ENCODE measurements around the gene SYNGR3. TPM values are rescaled to one million over a fixed set of nuclear protein-coding genes. Genes with fewer than 3 reads are reported as not detected.
A peak's percentile ranks its signal among the peaks of the same experiment; 100 is the strongest.
"Not testable (repeated sequence)": the region's sequence is repeated elsewhere in the genome, so short reads cannot be mapped to it uniquely, and the experiment has no call there.

SYNGR3 gene
- total and polyA plus RNA-seq, 2 experiments from 2014 or later = 21.8 to 27.2 TPM

DNA sequence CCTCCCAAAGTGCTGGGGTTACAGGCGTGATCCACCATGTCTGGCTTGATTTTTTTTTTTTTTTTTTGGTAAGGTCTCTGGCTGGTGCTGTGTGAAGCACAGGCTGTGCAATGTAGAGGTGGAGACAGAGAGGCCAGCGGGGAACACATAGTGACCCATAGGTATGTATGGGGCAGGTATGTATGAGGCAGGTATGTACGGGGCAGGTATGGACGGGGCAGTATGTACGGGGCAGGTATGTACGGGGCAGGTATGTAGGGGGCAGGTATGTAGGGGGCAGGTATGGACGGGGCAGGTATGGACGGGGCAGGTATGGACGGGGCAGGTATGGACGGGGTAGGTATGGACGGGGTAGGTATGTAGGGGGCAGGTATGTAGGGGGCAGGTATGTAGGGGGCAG is 40.3 kb upstream of the SYNGR3 start:
- Histone ChIP-seq H3K4me1 (ENCODE audit: low read depth) (peaks cover 7% of the 10 kb centered on the region), H3K4me3 (no peak overlapping the region), H3K9me3 (ENCODE audit: low read depth) (no peaks in the 10 kb centered on the region), H3K36me3 (no peaks in the 10 kb centered on the region), H3K27ac (no peak overlapping the region), H3K27me3 (no peaks in the 10 kb centered on the region)
- no peak for DNase-seq (ENCODE audit: low read depth in 1 of 2, low spot score in 1 of 2)
- TF ChIP-seq, protein P1, sequence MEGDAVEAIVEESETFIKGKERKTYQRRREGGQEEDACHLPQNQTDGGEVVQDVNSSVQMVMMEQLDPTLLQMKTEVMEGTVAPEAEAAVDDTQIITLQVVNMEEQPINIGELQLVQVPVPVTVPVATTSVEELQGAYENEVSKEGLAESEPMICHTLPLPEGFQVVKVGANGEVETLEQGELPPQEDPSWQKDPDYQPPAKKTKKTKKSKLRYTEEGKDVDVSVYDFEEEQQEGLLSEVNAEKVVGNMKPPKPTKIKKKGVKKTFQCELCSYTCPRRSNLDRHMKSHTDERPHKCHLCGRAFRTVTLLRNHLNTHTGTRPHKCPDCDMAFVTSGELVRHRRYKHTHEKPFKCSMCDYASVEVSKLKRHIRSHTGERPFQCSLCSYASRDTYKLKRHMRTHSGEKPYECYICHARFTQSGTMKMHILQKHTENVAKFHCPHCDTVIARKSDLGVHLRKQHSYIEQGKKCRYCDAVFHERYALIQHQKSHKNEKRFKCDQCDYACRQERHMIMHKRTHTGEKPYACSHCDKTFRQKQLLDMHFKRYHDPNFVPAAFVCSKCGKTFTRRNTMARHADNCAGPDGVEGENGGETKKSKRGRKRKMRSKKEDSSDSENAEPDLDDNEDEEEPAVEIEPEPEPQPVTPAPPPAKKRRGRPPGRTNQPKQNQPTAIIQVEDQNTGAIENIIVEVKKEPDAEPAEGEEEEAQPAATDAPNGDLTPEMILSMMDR (IDR thresholded peaks at IDR 0.05; ENCODE audit: low read depth, low read length) = no peak

DNA sequence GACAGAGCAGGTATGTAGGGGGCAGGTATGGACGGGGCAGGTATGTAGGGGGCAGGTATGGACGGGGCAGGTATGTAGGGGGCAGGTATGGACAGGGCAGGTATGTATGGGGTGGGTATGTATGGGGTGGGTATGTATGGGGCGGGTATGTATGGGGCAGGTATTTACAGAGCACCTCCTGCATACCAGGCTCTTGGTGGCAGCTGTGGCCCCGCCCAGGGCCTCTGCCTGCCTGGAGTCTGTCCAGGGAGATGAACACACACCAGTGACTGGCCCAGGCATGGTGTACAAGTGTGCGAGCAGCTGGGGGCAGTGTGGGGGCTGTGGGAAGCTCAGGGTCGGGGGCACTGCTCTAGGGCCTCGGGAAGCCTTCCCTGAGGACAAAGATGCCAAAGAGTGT is 39.7 kb upstream of the SYNGR3 start:
- Histone ChIP-seq H3K4me1 (ENCODE audit: low read depth) (peaks cover 7% of the 10 kb centered on the region), H3K27me3 (no peaks in the 10 kb centered on the region), H3K9me3 (ENCODE audit: low read depth) (no peaks in the 10 kb centered on the region), H3K4me3 (no peak overlapping the region), H3K36me3 (no peaks in the 10 kb centered on the region), H3K27ac (peak overlapping the region; percentile 52)
- TF ChIP-seq, protein P1 (IDR thresholded peaks at IDR 0.05; ENCODE audit: low read depth, low read length) = no peak
- no peak for DNase-seq (ENCODE audit: low read depth in 1 of 2, low spot score in 1 of 2)

DNA sequence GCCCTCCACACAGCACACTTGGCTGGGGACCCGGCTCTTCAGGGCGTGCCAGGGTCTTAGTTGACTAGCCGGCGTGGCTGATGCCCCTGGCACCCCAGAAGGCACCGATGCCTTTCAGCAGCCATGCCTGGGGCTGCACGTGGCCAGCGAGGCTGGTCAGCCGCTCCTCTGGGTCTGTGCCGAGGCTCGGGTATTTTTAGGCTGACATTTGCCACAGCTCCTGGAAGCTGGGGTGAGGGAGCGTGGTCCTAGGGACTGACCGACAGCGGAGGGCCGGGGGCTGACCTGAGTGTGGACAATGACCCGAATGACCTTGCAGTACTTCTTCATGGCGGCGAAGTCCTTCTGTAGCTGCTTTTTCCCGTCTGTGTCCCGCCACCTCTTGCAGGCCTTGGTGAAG is 39.2 kb upstream of the SYNGR3 start:
- no peak for DNase-seq (ENCODE audit: low read depth in 1 of 2, low spot score in 1 of 2)
- peaks cover 7% of the 10 kb centered on the region for H3K4me1 ChIP-seq (ENCODE audit: low read depth)
- peak overlapping the region; percentile 52 for H3K27ac ChIP-seq

DNA sequence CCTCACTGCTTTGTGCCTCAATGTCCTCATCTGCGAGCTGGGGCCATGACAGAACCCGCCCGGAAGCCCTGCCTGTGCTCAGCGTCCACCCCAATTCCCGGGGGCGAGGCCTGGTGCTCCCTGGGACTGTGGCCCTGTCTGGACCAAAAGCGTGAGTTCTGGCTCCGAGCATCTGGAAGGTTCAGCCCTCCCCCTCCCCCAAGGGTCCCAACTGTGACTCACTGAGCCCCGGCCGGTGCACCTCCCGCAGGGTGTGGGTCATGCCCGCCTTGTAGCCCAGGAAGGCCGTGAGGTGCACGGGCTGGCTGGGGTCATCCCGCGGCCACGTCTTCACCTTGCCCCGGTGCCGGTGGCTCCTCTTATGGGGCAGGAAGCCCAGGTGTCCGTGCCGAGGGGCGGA is 36.0 kb upstream of the SYNGR3 start:
- Histone ChIP-seq H3K9me3 (ENCODE audit: low read depth) (no peaks in the 10 kb centered on the region), H3K27ac (no peak overlapping the region), H3K36me3 (no peaks in the 10 kb centered on the region), H3K4me3 (no peak overlapping the region), H3K4me1 (ENCODE audit: low read depth) (peaks cover 7% of the 10 kb centered on the region), H3K27me3 (no peaks in the 10 kb centered on the region)
- TF ChIP-seq, protein P1 (IDR thresholded peaks at IDR 0.05; ENCODE audit: low read depth, low read length) = no peak
- no peak for DNase-seq (ENCODE audit: low read depth in 1 of 2, low spot score in 1 of 2)

More for the DNA sequence above, 39.2 kb upstream of the SYNGR3 start:
- H3K36me3 ChIP-seq = no peaks in the 10 kb centered on the region
- TF ChIP-seq, protein P1 (IDR thresholded peaks at IDR 0.05; ENCODE audit: low read depth, low read length) = no peak
- no peak overlapping the region for H3K4me3 ChIP-seq
- H3K27me3 ChIP-seq = no peaks in the 10 kb centered on the region
- H3K9me3 ChIP-seq (ENCODE audit: low read depth) = no peaks in the 10 kb centered on the region

DNA sequence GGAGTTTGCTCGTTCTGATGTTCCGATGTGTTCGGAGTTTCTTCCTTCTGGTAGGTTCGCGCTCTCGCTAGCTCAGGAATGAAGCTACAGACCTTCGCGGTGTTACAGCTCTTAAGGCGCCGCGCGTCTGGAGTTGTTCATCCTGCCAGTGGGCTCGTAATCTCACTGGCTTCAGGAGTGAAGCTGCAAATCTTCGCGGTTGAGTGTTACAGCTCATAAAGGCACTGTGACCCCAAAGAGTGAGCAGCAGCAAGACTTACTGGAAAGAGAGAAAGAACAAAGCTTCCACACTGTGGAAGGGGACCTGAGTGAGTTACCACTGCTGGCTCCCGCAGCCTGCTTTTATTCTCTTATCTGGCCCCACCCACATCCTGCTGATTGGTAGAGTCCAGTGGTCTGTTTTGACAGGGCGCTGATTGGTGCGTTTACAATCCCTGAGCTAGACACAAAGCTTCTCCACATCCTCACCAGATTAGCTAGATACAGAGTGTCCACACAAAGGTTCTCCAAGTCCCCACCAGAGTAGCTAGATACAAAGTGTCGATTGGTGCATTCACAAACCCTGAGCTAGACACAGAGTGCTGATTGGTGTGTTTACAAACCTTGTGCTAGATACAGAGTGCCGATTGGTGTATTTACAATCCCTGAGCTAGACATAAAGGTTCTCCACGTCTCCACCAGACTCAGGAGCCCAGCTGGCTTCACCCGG is 32.2 kb upstream of the SYNGR3 start:
- not testable (repeated sequence) for H3K4me1 ChIP-seq (ENCODE audit: low read depth)

DNA sequence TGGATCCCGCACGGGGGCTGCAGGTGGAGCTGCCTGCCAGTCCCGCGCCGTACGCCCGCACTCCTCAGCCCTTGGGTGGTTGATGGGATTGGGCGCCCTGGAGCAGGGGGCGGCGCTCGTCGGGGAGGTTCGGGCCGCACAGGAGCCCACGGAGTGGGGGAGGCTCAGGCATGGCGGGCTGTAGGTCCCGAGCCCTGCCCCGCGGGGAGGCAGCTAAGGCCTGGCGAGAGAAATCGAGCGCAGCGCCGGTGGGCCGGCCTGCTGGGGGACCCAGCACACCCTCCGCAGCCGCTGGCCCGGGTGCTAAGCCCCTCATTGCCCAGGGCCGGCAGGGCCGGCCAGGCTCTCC is 31.7 kb upstream of the SYNGR3 start:
- not testable (repeated sequence) for H3K27me3 ChIP-seq; H3K4me3 ChIP-seq; H3K27ac ChIP-seq; H3K9me3 ChIP-seq (ENCODE audit: low read depth); DNase-seq (ENCODE audit: low read depth in 1 of 2, low spot score in 1 of 2); H3K4me1 ChIP-seq (ENCODE audit: low read depth)
- peaks cover 21% of the 10 kb centered on the region for H3K36me3 ChIP-seq

More for the DNA sequence above, 32.2 kb upstream of the SYNGR3 start:
- H3K36me3 ChIP-seq = peaks cover 16% of the 10 kb centered on the region
- not testable (repeated sequence) for DNase-seq (ENCODE audit: low read depth in 1 of 2, low spot score in 1 of 2); H3K9me3 ChIP-seq (ENCODE audit: low read depth); H3K27me3 ChIP-seq; H3K27ac ChIP-seq; H3K4me3 ChIP-seq
